SIG-M5 treated with dmso at 0.1 percent for 504 hours (cell line): ENCODE measurements around the gene HTN1.
"Not testable (repeated sequence)": the region's sequence is repeated elsewhere in the genome, so short reads cannot be mapped to it uniquely, and the experiment has no call there.

Experiments used
- DNase-seq: peaks from one replicate; lab custom pipeline; 2025; ENCODE audit not compliant: unreplicated experiment; lab: John Stamatoyannopoulos, UW

Gene HTN1

DNA sequence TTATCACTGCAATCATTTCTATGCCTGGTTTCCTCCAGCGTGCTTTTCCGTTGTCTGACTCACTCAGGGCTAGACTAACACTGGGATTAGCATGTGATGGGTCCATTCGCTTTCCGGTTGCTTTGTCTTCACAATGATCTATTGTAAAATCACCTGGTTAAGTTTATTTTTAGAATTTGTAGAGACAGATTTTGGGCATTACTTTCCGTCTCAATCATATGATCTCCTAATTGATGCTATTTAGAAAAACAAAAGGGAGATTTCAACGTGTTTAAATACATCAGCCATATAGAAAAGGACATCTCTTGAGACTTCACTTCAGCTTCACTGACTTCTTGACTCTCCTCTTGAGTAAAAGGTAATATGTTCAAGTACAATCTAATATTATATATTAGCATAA is at the start of gene HTN1:
Gene HTN1 (plus strand): TSS at position 301 of the 400 bp plus-strand sequence. CDS start 2,639 bp downstream, outside the sequence.
- DNase-seq = not testable (repeated sequence)

DNA sequence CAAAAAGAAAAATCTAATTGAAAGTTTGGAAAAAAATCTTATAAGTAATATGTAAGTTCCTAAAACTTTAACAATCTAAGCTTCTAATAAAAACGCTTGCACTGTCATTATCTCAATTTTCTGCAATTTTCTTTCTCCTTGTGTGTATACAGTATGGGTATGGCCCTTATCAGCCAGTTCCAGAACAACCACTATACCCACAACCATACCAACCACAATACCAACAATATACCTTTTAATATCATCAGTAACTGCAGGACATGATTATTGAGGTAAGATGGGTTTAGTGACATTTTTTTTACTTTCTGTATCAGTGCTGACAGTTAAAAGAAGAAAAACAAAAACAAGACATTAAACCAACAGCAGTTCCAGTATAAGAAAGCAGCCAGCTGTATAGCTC is 49.5 kb upstream of the HTN1 start:
- no peak for DNase-seq

DNA sequence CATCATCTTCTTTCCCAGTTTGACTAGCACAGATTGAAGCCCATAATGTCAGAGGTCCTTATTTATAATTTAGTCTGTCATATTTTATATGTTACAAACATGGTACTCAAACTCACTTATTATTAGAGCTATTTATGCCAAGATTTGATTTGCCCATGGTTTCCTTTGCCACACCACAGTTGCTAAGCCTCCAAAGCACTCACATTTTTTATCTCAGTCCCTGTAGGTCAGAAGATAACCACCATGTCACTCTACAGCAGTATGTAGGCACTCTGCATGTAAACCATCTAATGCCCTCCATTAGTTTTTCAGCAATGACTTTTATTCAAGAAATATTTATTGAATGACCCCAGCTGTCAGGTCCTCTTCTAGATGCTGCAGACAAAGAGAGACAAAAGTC is 47.7 kb upstream of the HTN1 start:
- DNase-seq = no peak

DNA sequence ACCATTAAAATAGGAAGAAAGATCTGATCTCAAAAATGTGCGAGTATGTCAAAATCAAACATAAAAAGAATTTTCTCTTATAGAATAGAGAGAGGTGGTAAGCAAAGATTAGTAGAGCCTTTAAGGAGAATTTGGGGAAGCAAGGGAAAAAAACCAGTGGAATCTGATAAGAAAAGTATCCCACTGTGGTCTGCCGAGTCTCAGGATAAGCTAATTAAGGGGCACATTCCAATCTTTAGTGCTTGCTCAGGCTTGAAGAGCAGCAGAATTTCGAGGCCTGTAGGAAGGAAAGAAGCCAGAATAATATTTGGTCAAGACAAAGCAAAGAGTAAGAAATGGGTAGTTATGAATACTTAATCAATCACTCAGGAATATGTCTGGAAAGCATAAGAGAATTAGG is 41.5 kb upstream of the HTN1 start:
- no peak for DNase-seq

DNA sequence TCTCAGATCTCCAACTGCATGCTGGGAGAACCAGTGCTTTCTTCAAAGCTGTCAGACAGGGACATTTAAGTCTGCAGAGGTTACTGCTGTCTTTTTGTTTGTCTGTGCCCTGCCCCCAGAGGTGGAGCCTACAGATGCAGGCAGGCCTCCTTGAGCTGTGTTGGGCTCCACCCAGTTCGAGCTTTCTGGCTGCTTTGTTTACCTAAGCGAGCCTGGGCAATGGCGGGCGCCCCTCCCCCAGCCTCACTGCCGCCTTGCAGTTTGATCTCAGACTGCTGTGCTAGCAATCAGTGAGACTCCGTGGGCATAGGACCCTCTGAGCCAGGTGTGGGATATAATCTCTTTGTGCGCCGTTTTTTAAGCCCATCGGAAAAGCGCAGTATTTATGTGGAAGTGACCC is 31.2 kb upstream of the HTN1 start:
- not testable (repeated sequence) for DNase-seq

DNA sequence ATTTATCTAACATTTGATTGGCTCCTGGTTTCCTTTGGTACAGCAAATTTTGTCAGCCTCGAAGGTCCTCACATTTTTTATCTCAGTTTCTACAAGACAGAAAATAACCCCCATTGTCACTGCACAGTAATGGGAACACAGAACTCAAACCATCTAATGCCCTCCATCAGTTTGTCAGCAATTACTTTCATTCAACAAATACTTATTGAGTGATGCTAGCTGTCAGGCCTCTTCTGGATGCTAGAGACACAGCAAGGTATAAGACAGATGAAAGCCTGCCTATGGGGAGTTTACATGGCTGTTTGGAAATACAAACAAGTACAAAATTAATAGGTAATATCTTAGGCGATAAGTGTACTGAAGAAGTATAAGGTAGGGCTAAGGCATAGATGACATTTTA is 27.0 kb upstream of the HTN1 start:
- no peak for DNase-seq

DNA sequence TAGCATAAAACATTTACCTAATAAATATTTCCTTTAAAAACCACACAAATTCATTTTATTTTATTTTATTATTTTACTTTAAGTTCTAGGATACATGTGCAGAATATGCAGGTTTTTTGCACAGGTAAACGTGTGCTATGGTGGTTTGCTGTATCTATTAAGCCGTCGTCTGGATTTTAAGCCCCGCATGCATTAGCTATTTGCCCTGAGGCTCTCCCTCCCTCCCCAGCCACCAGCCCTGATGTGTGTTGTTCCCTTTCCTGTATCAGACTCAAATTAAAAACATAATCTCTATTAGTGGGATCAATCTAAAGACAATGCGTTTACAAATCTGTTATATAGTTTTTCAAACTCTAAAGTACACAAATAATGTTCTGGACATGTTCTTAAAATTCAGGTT is 23.2 kb upstream of the HTN1 start:
- no peak for DNase-seq

DNA sequence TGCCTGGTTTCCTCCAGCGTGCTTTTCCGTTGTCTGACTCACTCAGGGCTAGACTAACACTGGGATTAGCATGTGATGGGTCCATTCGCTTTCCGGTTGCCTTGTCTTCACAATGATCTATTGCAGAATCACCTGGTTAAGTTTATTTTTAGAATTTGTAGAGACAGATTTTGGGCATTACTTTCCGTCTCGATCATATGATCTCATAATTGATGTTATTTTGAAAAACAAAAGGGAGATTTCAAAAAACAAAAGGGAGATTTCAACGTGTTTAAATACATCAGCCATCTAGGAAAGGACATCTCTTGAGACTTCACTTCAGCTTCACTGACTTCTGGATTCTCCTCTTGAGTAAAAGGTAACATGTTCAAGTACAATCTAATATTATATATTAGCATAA is 22.1 kb upstream of the HTN1 start, which contains the start of gene HTN3:
Gene HTN3 (plus strand): TSS at position 301 of the 400 bp plus-strand sequence. CDS start 2,282 bp downstream, outside the sequence.
- not testable (repeated sequence) for DNase-seq

DNA sequence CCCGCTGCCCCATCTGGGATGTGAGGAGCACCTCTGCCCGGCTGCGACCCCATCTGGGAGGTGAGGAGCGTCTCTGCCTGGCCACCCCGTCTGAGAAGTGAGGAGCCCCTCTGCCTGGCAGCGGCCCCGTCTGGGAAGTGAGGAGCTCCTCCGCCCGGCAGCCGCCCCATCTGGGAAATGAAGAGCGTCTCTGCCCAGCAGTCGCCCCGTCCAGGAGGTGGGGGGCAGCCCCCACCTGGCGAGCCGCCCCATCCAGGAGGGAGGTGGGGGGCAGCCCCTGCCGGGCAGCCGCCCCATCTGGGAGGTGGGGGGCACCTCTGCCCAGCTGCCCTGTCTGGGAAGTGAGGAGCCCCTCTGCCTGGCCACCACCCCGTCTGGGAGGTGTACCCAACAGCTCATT is 12.7 kb upstream of the HTN1 start:
- not testable (repeated sequence) for DNase-seq

DNA sequence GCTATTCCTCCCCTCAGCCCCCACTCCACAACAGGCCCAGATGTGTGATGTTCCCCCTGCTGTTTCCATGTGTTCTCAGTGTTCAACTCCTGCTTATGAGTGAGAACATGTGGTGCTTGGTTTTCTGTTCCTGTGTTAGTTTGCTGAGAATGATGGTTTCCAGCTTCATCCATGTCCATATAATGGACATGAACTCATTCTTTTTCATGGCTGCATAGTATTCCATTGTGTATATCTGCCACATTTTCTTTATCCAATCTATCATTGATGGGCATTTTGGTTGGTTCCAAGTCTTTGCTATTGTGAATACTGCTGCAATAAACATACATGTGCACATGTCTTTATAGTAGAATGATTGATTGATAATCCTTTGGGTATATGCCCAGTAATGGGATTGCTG is 10.3 kb upstream of the HTN1 start:
- not testable (repeated sequence) for DNase-seq

DNA sequence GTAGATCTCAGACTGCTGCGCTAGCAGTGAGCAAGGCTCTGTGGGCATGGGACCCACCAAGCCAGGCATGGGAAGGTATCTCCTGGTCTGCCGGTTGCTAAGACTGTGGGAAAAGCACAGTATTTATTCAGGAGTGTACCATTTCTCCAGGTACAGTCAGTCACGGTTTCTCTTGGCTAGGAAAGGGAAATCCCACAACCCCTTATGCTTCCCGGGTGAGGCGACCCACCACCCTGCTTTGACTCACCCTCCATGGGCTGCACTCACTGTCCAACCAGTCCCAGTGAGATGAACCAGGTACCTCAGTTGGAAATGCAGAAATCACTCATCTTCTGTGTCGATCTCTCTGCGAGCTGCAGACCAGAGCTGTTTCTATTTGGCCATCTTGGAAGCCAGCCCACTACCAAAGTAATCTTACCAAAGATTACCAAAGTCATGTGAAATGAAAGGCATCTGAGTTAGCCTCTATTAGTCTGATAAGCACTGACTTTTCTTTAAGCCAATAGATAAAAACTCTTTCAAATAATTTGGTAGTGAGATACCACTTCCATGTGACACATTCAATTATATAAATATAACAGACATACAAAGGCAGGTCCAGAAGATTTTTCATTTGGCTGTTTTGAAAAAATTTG is 8.5 kb upstream of the HTN1 start:
- DNase-seq = no peak

DNA sequence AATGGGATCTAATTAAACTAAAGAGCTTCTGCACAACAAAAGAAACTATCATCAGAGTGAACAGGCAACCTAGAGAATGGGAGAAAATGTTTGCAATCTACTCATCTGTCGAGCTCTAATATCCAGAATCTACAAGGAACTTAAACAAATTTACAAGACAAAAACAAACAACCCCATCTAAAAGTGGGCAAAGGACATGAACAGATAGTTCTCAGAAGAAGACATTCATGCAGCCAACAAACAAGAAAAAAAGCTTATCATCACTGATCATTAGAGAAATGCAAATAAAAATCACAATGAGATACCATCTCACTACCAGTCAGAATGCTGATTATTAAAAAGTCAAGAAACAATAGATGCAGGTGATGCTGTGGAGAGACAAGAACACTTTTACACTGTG is 6.3 kb downstream of the HTN1 start:
- DNase-seq = not testable (repeated sequence)

DNA sequence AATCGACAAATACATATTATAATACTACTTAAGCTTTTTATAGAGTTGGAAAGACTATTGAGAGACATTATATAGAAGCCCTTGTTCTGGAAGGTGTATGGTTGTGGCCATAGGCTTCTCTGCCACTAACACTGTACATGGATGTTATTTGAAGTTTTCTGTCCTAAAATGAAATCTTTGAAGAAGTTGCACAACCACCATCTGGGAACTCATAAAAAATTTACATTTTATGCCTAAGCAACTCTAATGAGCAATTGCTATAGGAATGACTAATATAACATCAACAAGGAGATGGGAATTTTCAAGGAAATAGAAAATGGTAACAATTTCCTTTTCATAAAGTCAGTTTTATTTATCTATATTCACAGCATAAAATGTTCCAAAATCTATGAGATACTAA is 7.4 kb downstream of the HTN1 start:
- no peak for DNase-seq

DNA sequence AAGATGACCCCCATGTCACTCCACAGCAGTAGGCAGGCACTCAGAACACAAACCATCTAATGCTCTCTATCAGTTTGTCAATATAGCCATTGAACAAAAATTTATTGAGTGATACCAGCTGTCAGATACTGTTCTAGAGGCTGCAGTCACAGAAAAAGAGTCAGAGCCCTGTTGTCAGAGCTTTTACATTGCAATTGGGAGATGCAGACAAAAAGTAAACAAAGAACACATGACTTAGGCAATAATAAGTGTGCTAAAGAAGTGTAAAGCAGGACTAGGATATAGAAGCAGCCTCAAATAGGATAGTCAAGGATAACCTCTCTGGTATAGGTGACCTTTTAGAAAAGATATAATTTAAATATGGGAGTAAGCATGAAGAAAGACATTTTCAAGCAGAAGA is 8.9 kb downstream of the HTN1 start:
- DNase-seq = no peak

DNA sequence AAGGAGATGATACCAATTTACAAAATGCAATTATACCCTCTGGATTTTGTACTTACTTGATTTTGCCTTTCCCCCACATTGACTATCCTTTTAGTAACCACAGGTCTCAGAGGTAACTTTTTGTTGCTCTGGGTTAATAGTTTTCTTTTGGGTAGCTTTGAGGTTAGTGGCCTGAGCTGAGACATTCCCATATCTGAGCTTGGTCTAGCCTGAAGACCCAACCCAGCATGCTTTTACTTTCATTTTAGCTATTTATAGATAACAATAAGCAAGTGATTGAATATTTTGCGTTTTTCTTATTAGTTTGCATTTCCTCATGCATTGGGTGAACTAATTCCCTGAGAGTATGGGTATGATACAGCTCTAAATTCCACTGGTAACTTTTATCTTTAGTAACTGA is 11.8 kb downstream of the HTN1 start:
- no peak for DNase-seq

DNA sequence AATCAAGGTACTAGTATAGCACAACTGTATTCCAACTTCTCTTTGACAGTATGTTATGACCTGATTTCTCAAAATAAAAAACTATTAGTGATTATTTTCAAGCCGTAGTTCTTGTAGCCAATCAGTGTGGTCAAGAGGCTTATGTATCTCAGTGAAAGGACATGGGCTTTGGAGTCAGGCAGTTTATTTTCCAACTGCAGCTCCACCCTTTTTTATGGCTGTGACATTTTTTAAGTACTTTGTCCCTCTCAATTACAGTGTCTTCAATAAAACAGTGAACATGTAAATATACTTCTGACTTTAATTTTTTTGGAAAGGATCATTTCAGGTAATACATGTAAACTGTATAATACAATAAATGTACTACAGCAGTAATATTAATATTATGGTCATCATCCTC is 30.0 kb downstream of the HTN1 start:
- DNase-seq = no peak

DNA sequence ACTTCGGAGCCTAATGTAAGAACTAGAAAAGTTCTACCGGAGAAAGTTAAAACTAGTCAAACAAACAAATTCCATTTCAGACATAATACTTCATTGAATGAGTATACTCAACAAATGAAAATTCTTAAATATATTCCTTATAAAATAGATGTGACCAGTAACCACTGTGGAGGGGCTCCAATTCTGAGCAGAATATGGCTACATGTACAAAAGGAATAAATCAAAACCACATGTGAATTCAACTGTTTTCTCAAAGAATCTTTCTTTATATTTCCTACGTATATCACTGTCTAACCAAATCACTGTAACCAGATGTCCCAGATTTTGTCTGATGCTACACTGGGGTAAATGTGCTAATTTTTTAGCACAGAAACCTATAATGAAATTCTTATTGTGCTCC is 49.0 kb downstream of the HTN1 start:
- no peak for DNase-seq
